HG03103 (cell line): ENCODE data around the gene ATP11A.

ENCODE experiments used
- ATAC-seq: cut with Tn5 transposase; IDR thresholded peaks from one replicate; pipeline ENCODE4 v1.9.1; 2021; ENCODE audit warnings: low read depth; ENCODE audit not compliant: unreplicated experiment

ATP11A gene

DNA sequence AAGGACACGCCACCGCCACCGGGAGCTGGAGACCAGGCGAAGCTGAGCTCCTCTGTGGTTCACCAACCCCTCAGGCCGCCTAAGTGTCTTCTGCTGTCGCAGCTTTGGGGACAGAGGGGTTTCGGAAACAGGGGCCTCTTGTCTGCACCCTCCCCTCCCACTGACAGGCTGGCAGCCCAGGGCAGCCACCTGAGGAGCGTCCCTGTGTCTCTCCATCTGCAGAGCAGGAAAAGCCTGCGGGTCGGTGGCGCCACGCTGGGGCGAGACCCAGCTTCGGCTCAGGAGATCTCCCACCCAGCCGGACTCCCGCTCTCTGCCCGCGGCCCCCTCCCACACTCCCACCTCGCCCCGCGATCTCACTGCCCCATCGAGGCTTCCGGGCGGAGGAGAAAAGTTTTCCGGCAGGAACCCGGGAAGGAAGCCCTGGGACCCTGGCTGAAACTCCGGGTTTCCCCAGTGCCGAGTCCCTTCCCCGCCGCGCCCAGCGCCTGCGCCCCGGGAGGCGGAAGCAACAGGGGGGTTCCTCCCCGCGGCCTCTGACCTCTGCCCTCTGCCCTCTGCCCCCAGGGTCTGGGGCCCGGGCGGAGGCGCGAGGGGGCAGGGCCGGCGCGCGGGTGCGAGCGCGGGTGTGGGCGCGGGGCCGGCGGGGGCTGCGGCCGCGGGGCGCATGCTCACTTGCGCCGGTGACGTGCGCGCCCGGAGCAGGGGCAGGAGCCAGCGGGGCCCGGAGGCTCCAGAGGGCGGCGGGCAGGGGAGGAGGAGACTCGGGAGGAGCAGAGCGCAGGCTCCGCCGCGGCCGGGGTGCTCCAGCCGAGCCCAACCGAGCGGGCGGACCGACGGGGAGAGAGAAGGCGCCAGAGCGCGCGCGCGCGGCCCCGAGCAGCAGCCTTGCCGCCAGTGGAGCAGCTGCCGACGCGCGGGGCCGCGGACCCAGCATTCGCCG is at the start of gene ATP11A:
TSS of gene ATP11A (plus strand) at position 736 of the 943 bp plus-strand sequence. CDS start 379 bp downstream, outside the sequence.
- ATAC-seq: peak; percentile 70

DNA sequence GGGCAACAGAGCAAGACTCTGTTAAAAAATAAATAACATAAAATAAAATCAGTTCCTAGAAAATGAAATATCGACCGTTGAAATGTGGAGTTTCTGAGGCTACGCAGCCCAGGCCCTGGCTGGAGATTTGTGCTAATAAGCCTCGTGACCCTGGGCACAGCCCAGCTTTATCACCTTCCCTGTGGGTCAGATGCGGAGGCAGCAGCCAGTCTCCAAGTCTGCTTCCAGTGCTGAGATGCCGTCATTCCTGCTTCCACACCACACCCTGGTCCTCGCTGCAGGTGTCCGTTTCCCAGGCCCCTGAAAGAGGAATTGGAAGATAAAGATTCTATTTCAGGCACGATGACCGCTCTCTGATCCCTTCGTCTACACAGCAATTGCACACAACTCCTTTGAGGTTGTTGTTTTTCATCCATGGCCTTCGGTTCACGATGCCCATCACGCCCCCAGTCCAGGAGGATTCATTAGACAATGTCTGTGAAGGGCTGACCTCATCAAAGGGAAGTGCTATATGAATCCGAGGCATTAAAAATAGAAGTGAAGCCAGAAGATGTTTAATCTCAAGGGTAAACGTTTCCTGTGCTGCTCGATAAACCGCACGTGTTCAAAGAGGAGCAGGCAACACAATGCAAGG is 48.3 kb upstream of the ATP11A start:
- no peak for ATAC-seq

DNA sequence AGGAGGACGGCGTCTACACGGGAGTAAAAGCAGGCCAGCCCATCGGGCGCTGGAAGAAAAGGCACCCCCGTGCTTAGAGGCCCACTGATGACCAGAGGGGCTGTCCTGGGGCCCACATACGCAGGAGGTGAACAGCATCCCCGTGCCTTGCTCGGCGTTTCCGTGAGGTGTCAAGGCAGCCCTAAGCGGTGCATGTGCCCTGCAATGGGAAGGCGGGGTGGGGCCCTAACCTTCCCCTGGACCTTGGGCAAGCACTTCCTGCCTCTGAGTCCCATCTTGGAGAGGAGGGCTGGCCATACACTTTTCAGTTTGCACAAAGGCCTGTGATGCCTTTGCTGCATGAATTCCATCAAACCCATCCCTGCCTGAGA is 47.8 kb upstream of the ATP11A start:
- no peak for ATAC-seq

DNA sequence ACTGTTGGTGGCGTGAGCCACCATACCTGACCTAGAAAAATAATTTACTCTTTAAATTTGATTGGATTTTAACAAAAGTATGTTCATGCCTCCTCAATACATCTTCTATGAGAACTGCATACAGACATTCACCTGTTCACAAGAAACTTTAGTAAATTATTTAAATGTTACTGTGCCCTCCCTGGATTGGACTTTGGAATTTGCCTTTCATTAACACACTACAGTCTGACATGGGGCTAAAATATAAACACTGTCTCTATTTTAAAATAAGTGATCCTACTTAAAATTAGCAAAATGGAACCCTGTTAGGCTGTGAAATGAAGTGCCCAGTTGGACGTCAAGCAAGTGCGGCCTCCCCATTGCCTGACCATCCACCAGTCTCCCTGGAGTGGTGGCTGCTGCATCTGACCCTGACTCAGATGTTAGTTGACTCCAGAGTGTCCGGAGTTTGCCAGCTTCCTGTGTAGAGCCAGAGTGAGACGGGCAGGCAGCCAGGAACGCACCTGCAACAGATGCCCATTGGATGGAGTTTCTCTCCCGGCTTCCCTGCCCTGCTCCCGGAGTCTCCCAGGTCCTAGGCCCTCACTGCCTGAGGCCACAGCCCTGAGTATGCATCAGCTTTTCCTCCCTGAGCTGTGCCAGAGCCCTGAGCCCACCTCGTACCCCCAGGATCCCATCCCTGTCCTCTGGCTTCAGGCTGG is 45.9 kb upstream of the ATP11A start:
- no peak for ATAC-seq

DNA sequence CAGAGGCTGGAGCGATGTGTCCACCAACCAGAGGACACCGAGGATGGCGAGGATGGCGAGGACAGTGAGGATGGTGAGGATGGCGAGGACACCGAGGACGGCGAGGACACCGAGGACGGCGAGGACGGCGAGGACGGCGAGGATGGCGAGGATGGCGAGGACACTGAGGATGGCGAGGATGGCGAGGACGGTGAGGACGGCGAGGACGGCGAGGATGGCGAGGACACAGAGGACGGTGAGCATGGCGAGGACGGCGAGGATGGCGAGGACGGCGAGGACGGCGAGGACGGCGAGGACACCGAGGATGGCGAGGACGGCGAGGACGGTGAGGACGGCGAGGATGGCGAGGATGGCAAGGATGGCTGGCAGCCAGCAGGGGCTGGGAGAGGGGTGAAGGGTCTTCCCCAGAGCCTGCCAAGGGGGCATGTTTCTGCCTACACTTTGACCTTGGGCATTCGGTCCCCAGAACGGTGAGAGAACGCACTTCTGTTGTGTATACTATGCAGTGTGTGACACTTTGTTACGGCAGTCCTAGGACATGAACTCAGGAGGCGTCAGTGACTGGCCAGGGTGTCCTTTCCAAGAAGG is 44.4 kb upstream of the ATP11A start:
- no peak for ATAC-seq

DNA sequence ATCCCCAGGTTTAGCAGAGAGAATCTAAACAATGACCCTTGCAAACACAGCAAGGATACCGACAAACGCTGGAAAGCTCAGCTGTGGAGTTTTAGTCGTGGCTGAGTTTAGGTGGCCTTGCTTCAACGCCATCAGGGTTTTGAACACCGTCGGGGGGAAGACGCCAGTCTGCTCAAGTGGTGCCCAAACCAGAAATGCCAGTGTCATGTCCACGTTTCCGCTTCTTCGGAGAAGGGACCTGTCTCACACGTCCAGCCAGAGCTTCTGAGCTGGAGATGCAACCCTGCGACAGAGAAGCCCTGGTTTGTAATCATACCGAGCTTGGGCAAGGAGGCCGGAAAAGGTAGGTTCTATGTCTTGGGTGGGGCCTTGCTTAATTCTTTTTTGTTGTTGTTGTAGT is 42.6 kb upstream of the ATP11A start:
- no peak for ATAC-seq

DNA sequence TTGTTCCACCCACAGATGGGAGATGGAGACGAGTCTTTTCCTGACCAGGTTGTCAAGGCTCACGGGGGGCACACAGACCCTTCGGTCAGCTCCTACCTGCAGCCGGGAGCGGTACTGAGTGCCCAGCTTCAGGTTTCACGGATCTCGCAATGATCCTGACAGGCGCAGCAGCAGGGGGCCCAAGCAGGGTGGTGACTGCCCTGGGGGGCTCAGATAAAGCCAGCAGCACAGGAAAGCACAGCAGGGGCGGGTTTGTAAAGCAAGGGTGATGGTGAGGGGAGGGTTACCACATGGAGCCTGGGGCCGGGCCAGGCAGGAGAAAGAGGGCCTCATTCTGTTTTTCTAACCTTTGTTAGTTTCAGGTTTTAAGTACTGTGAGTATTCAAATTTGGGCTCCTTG is 41.7 kb upstream of the ATP11A start:
- ATAC-seq: no peak

DNA sequence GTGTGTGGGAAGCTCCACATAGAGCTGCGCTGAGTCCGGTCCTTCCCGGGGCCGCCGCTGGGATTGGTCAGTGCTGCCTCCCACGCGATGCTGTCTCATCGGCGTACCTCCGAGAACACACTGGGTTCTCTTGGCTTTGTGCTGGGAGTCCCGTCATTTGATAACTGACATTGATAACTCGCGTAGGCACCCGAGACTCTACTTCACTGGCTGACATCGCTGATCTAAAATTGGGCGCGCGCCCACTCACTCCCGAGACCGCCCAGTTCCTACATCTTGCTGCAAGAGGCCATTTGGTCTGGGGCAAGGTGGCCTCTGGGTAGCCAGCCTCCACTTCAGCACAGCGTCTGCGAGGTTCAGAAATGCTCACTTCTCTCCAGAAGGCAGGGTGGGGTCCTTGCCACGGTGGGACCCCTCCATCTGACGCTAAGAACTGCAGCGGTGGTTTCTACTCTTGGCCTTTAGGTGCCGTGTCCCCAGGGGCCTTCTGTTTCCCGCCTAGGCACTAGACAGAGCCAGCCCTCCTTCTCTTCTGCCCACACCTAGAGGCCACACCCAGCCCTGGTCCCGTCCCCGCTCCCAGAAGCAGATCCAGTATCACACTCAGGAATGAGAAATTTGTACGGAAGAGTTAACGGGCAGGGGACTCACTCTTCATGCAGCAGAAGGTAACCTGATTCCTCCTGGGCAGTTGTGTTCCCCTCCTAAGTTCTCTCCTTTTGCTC is 40.7 kb upstream of the ATP11A start:
- no peak for ATAC-seq

DNA sequence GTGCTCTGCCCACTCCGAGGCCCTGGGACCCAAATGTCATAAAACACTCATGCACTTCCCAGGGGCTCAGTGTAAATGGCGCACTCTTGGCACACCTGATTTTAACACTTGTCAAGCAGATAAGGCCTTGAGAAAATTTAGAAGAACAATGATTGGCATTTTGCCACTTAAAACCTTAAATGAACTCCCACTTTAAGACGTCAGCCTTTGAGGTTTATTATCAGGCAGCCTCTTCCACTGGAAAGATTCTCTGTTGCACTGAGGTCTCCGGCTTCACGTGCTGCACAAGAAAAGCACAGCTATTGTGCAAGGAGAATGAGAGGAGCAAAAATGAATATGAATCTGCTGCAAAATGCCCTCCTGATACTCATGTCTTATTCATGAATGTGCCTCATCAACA is 38.5 kb upstream of the ATP11A start:
- ATAC-seq: no peak

DNA sequence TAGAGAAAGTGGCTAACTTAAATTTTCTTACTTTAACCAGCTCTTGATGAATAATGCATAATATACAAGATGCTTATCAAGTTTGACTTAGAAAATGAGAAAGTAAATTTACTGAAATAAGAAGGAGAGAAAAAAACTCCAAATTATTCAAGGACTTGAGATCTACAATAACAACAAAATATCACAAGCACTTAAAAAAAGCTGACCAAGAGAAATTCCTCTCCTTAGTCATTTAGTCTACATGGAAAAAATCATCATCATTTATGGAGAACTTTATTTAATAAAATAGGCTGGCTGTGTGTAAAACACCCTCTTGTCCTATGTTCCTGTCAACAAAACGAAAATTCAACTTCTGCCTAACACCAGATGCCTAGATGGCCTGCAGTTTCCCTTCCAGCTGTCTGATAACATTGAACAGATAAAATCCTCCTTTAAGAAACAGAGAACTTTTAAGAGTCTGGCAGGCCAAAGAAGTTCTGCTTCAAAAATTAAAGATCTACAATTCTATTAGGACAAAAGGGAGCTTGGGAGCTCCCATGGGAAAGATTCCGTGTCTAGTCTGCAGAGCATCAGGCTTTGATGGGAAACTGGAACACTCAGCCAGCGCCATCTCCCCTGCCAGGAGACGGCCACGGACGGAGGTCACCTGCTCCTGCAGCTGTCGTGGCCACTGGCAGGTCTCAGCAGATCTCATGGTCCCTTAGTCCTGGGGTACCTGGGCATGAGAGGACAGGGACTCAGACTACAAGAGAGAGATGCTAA is 37.9 kb upstream of the ATP11A start:
- ATAC-seq: no peak

DNA sequence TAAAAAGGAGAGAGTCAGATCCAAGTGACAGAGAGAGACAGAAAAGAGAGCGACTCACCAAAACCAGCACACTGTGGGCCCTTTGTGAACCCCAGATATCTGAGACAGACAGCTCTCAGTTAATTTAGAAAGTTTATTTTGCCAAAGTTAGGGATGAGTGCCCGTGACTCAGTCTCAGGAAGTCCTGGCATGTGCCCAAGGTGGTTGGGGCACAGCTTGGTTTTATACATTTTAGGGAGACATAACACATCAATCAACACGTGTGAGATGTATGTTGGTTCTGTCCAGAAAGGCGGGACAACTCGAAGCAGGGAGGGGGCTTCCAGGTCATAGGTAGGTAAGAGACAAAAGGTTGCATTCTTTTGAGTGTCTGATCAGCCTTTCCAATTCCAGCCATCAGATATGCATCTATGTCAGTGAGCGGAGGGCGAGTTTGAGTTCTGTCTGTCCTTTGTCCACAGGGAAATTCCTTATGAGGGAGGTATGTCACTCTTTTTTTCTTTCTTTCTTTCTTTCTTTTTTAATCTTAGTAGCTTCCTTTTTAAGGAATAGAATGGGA is 37.2 kb upstream of the ATP11A start:
- no peak for ATAC-seq

DNA sequence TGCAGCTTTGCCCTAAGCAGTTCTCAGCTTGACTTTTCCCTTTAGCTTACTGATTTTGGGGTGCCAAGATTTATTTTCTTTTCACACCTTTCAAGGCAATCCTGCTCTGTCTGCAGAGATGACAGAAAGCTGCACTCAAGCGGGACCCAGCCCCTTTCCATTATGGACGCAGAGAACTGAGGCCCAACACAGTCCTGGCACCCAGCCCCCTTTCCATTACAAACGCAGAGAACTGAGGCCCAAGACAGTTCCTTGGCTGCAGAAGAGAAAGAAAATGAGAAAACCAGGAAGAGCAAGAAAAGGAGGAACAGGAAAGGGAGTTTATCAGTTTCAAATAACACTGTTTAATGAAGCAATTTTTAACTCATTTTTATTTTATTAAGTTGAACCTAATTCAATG is 36.8 kb upstream of the ATP11A start:
- ATAC-seq: no peak

DNA sequence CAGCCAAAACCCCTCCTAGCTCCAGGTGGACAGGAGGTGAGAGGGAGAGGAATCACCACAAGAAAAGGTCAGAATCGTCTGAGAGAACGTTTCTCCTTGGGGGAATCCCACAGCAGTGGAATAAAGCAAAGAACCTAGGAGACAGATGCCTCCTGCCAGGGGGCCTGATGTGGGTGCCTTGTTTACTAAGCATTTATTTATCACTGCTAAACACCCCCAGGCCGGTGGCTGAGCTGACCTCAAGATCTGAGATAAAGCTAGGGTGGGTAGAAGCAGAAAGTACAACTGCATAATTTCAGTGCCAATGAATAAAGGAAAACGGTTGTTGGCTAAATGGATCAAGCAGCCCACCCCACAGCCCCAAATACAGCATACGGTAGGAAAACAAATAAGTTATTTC is 33.9 kb upstream of the ATP11A start:
- no peak for ATAC-seq

DNA sequence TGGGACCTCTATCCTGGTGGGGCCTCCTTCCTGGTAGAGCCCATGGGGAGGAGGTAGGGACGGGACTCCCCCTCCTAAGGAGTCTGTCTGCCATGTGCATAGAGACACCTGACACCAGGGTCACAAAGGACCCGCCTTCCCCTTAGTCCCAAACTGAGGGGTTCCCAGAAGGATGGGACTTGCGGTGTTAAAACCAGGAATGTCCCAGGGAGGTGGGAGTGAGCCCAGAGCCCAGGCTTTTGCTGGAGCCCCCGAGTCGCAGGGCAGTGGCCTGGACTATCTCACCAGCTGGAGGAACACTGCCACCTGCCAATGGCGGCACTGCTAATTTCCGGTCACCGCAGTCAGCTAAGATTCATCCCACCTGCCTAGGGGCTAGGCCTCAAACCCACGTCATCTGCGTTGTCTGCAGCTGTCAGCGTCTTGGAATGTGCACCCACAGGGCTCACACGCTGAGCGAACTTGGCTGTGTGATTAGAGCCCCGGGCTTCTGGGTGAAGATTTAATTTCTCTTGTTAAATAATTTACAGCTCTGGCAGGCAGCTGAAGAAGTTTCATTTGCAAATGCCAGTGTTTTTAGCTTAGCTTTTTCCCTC is 31.9 kb upstream of the ATP11A start:
- ATAC-seq: no peak

DNA sequence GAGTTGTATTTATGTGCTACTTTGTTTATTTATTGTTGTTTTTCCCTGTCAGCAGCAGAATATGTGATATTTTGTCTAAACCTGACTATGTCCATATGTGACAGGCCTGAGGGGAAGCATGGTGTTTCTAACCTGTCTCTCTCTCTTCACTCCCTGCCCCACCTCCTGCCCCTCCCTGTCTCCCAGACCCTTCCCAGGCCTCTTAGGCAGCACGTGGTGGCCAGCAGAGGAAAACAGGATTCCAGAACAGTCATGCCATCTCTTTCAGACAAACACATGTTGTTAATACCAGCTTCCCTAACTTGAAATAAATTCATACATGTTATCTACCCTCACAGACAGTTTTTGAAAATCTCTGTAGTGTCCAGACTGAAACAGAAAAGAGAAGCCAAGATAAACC is 31.0 kb upstream of the ATP11A start:
- no peak for ATAC-seq

DNA sequence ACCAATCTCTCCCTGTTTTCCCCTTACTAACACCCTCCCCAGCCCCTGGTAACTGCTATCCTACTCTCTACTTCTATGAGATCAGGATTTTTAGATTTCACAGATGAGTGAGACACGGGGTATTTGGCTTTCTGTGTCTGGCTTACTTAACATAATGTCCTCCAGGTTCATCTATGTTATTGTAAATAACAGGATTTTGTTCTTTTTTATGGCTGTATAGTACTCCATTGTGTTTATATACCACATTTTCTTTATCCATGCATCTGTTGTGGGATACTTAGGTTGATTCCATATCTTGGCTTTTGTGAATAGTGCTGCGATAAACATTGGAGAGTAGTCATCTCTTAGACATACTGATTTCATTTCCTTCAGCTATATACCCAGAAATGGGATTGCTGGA is 28.5 kb upstream of the ATP11A start:
- ATAC-seq: no peak

DNA sequence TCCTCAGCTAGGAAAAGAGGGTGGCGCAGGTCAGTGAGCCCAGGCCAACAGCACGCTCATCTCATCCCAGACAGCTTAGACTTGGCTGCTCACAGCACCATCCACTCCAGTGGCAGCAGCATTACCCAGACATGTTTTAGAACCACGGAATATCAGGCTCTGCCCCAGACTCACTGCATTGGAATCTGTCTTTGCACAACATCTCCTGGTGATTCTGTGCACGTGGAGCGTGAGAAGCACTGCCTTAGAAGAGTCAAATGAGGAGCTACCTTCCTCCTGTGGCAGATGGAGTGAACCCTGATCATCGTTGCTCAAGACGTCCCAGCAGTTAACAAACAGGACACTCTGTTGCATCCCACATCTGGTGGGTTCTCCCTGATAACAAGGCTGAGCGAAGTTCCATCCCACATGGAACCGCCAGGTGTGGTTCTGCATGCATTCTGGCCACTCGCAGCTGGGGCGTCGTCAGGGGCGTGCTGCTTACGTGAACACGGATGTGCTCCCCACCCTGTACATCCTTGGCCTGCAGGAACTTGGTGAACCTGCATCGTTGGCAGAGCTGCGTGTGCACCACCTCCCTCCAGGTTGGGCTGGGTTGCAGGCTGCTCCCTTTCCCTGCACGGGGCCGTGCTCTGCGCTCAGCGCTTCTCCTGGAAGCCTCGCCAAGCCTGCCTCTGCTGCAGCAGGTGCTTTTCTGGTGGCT is 25.2 kb upstream of the ATP11A start:
- ATAC-seq: no peak

DNA sequence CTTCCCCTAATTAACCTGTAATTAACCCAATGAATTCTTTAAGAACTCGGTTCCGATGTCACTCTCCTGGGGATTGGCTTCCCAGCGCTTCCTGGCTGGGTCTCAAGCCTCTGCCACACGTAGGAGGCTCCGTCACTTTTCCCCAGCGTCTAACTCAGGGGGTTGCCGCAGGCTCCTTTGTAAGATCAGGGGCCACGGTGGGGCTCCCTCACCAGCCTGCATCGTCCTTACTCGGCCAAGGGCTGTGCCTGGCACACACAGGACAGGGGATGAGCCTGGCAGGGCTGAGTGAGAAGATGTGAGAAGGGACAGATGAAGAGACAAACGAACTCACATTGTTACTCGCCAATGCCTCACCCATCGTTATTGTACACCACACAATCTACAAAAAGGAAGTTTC is 20.9 kb upstream of the ATP11A start:
- no peak for ATAC-seq
